Measurements from ENCODE around the gene GINS3.
"Not testable (repeated sequence)": the region's sequence is repeated elsewhere in the genome, so short reads cannot be mapped to it uniquely, and the experiment has no call there.

The GINS3 gene

GRCh38 chr16:58402796-58403195 is 10.5 kb downstream of the GINS3 start:
- TF ChIP-seq, protein P1, sequence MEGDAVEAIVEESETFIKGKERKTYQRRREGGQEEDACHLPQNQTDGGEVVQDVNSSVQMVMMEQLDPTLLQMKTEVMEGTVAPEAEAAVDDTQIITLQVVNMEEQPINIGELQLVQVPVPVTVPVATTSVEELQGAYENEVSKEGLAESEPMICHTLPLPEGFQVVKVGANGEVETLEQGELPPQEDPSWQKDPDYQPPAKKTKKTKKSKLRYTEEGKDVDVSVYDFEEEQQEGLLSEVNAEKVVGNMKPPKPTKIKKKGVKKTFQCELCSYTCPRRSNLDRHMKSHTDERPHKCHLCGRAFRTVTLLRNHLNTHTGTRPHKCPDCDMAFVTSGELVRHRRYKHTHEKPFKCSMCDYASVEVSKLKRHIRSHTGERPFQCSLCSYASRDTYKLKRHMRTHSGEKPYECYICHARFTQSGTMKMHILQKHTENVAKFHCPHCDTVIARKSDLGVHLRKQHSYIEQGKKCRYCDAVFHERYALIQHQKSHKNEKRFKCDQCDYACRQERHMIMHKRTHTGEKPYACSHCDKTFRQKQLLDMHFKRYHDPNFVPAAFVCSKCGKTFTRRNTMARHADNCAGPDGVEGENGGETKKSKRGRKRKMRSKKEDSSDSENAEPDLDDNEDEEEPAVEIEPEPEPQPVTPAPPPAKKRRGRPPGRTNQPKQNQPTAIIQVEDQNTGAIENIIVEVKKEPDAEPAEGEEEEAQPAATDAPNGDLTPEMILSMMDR (IDR thresholded peaks at IDR 0.05; ENCODE audit: control extremely low read depth, extremely low read depth, low read depth, missing control alignments) = no peak
- CTCF ChIA-PET = interaction anchor here (2.7 kb wide), 1 partner anchor 13 kb away, joined by 6 read pairs; no protein-coding TSS in a partner anchor

DNA sequence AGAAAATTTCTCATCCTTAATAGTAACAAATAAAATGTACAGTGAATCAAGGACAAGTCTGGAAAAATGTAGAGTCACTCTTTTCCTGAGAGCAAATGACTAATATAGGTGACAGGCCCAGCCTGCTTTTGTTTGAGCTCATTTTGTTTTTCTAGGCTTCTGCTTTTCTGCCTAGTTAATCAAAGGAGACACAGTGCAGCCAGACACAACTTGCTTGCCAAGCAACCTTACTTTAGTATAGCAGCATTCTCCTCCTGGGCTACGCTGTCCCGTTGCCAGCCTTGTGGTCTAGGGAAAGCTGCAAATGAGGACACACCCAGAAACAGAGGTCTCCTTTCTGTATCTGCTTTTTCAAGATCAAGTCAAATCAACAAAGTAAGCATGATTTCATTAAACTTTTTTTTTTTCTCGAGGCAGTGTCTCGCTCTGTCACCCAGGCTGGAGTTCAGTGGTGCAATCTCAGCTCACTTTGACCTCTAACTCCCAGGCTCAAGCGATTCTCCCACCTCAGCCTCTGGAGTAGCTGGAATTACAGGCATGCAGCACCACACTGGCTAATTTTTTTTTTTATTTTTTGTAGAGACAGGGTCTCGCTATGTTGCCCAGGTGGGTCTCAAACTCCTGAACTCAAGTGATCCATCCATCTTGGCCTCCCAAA is 17.2 kb downstream of the GINS3 start:
- no peak for DNase-seq (ENCODE audit: extremely low spot score)
- ChIA-PET POLR2A (no interaction called here), CTCF (interaction anchor here (1.1 to 1.7 kb wide), 3 partner anchors 17 to 72 kb away, joined by 3 to 5 read pairs (median 3); no protein-coding TSS in a partner anchor)
- TF ChIP-seq, protein P1 (IDR thresholded peaks at IDR 0.05; ENCODE audit: control extremely low read depth, extremely low read depth, low read depth, missing control alignments) = no peak

More at GRCh38 chr16:58402796-58403195, 10.5 kb downstream of the GINS3 start:
- POLR2A ChIA-PET = no interaction called here
- no peak for DNase-seq (ENCODE audit: extremely low spot score)

DNA sequence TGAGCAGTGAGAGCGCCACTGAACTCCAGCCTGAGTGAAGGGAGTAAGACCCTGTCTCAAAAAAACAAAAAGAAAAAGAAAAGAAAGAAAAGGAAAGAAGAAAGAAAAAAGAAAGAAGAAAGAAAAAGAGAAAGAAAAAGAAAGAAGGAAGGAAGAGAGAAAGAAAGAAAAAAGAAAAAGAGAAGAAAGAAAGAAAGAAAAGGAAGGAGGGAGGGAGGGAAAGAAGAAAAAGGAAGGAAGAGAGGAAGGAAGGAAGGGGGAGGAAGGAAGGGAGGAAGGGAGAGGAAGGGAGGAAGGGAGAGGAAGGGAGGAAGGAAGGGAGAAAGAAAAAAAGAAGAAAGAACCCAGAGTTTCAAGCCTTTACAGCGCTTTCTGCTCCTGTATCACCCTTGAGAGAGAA is 19.1 kb downstream of the GINS3 start:
- no peak for DNase-seq (ENCODE audit: extremely low spot score)
- ChIA-PET CTCF (interaction anchor here (1.4 kb wide), 1 partner anchor 13 kb away, joined by 3 read pairs; no protein-coding TSS in a partner anchor), POLR2A (interaction anchor here (0.6 kb wide), 1 partner anchor 339 kb away, joined by 3 read pairs; no protein-coding TSS in a partner anchor)
- TF ChIP-seq, protein P1 (IDR thresholded peaks at IDR 0.05; ENCODE audit: control extremely low read depth, extremely low read depth, low read depth, missing control alignments) = no peak

DNA sequence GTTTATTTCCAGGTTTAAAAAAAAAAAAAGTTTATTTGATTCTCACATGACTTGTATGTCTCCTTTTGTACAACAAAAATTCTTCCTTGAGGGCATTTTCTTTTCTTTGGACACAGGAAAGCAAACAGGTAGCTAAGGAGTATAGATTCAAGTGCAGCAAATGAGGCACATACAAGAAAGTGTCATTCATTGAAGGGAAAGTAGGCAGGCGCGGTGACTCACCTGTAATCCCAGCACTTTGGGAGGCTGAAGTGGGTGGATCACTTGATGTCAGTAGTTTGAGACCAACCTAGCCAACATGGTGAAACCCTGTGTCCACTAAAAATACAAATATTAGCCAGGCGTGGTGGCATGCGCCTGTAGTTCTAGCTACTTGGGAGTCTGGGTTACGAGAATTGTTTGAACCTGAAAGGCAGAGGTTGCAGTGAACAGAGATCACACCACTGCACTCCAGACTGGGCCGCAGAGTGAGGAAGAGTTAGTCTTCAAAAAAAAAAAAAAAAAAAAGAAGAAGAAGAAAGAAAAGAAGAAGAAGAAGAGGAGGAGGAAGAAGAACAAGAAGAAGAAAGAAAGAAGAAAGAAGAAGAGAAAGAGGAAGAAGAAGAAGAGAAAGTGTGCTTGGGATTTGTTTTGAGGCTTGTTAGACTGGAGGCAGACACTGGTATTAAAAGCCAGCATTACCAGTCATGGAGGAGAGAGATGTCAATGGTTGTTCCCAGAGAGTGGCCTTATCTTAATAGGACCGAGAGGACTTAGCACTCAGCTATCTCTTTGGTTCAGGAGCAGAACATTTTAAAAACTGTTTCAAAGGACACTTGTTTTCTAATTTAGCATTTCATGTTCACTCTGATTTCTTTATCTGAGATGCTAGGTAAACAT is 19.7 kb downstream of the GINS3 start:
- POLR2A ChIA-PET = interaction anchor here (0.6 kb wide), 1 partner anchor 340 kb away, joined by 3 read pairs; no protein-coding TSS in a partner anchor
- TF ChIP-seq, protein P1 (IDR thresholded peaks at IDR 0.05; ENCODE audit: control extremely low read depth, extremely low read depth, low read depth, missing control alignments) = no peak
- no peak for DNase-seq (ENCODE audit: extremely low spot score)
- CTCF ChIA-PET = interaction anchor here (1.4 kb wide), 1 partner anchor 13 kb away, joined by 3 read pairs; no protein-coding TSS in a partner anchor

- CTCF ChIA-PET; POLR2A ChIA-PET; DNase-seq (ENCODE audit: extremely low spot score): not testable (repeated sequence)
These were observed 20.3 kb downstream of the GINS3 start for GRCh38 chr16:58412615-58412970.

GRCh38 chr16:58413359-58413758 is 21.1 kb downstream of the GINS3 start:
- TF ChIP-seq, protein P1 (IDR thresholded peaks at IDR 0.05; ENCODE audit: control extremely low read depth, extremely low read depth, low read depth, missing control alignments) = no peak
- POLR2A ChIA-PET = no interaction called here
- no peak for DNase-seq (ENCODE audit: extremely low spot score)
- CTCF ChIA-PET = no interaction called here

All from GM10248 (cell line).